HepG2 (cell line): ENCODE results near the gene RHBDD3. TPM values are rescaled to one million over a fixed set of nuclear protein-coding genes. Genes with fewer than 3 reads are reported as not detected.

ENCODE experiments used
- BCLAF1 ChIP-seq: fragments of 450-650 bp; IDR thresholded peaks from 2 replicates; pipeline ENCODE4 v1.6.1; 2017; ENCODE audit warnings: mild to moderate bottlenecking
- CREM ChIP-seq, 2 experiments: sonication (generic) in 1 of 2; formaldehyde crosslinking in 1 of 2; IDR thresholded peaks; 2 replicates each; pipeline versions ENCODE4 v1.4.0 to v1.6.1; 2016 to 2020; ENCODE audit warnings: antibody characterized with exemption in 1 of 2, mild to moderate bottlenecking in 1 of 2, missing genetic modification reagents in 1 of 2
- CSRNP2 ChIP-seq: sonication (generic); formaldehyde crosslinking; conservative IDR thresholded peaks from 2 replicates; pipeline ENCODE4 v1.8.0; 2022; ENCODE audit warnings: low read depth, missing genetic modification reagents
- DMTF1 ChIP-seq: sonication (generic); formaldehyde crosslinking; IDR thresholded peaks from 2 replicates; pipeline ENCODE4 v1.4.0; 2020; ENCODE audit warnings: mild to moderate bottlenecking, missing genetic modification reagents
- FUBP1 ChIP-seq: sonication (generic); formaldehyde crosslinking; IDR thresholded peaks from 2 replicates; pipeline ENCODE4 v1.5.1; 2020; ENCODE audit warnings: missing genetic modification reagents, mild to moderate bottlenecking, borderline replicate concordance
- HMG20A ChIP-seq: IDR thresholded peaks from 2 replicates; pipeline ENCODE4 v1.6.1; 2016; ENCODE audit warnings: borderline replicate concordance
- HNRNPL ChIP-seq: fragments of 200-400 bp; formaldehyde crosslinking; IDR thresholded peaks from 2 replicates; pipeline ENCODE4 v1.6.1; 2017; ENCODE audit warnings: mild to moderate bottlenecking, low read depth, low read length
- KDM3A ChIP-seq: IDR thresholded peaks from 2 replicates; pipeline ENCODE4 v1.6.1; 2018; ENCODE audit warnings: low read depth, missing compliant biosample characterization
- KDM5B ChIP-seq: sonication (generic); formaldehyde crosslinking; IDR thresholded peaks from 2 replicates; pipeline ENCODE4 v1.4.0; 2020; ENCODE audit warnings: missing genetic modification reagents, mild to moderate bottlenecking, borderline replicate concordance
- MAX ChIP-seq: IDR thresholded peaks from 2 replicates; pipeline ENCODE4 v1.6.1; 2012; ENCODE audit warnings: inconsistent platforms
- NFRKB ChIP-seq: fragments of 450-650 bp; IDR thresholded peaks from 2 replicates; pipeline ENCODE4 v1.6.1; 2017
- ZBTB37 ChIP-seq: sonication (generic); formaldehyde crosslinking; IDR thresholded peaks from 2 replicates; pipeline ENCODE4 v1.4.0; 2020; ENCODE audit warnings: mild to moderate bottlenecking, missing genetic modification reagents
- ZFX ChIP-seq: sonication (generic); formaldehyde crosslinking; IDR thresholded peaks from 2 replicates; pipeline ENCODE4 v1.4.0; 2020; ENCODE audit warnings: mild to moderate bottlenecking, low read depth, missing genetic modification reagents, moderate library complexity
- ZNF121 ChIP-seq: sonication (generic); formaldehyde crosslinking; IDR thresholded peaks from 2 replicates; pipeline ENCODE4 v1.5.0; 2020; ENCODE audit warnings: mild to moderate bottlenecking, missing genetic modification reagents
- ZNF253 ChIP-seq: sonication (generic); formaldehyde crosslinking; IDR thresholded peaks from 2 replicates; pipeline ENCODE4 v1.8.0; 2022; ENCODE audit warnings: mild to moderate bottlenecking, missing genetic modification reagents, borderline replicate concordance
- ZNF446 ChIP-seq: sonication (generic); formaldehyde crosslinking; IDR thresholded peaks from 2 replicates; pipeline ENCODE4 v1.5.0; 2020; ENCODE audit warnings: mild to moderate bottlenecking, missing genetic modification reagents
- ZNF781 ChIP-seq: sonication (generic); formaldehyde crosslinking; IDR thresholded peaks from 2 replicates; pipeline ENCODE4 v1.5.1; 2020; ENCODE audit warnings: borderline replicate concordance, mild to moderate bottlenecking, missing genetic modification reagents; ENCODE audit errors: not compliant biosample characterization
- ZNF790 ChIP-seq: sonication (generic); formaldehyde crosslinking; IDR thresholded peaks from 2 replicates; pipeline ENCODE4 v1.8.0; 2022; ENCODE audit warnings: missing genetic modification reagents, mild to moderate bottlenecking, borderline replicate concordance
- ZNF891 ChIP-seq: sonication (generic); formaldehyde crosslinking; IDR thresholded peaks from 2 replicates; pipeline ENCODE4 v1.5.0; 2020; ENCODE audit warnings: mild to moderate bottlenecking, missing genetic modification reagents
- polyA plus RNA-seq, 8 experiments: library from polyadenylated mRNA; depleted of rRNA in 3 of 8; stranded (reverse) in 7 of 8; unstranded in 1 of 8; fragments of >200 nt; fragmentation: Illumina TruSeq in 4 of 8; extraction: Trizol in 4 of 8; gene quantifications; 2 replicates each; pipeline versions ENCODE4 v1.2.1 to v1.2.3, GENCODE V29; 2011 to 2016; ENCODE audit warnings: low read depth in 4 of 8, missing spikeins in 1 of 8, mixed read lengths in 1 of 8; ENCODE audit not compliant: insufficient read depth in 1 of 8
- total RNA-seq, 5 experiments: library from RNA; depleted of rRNA; stranded (reverse); fragments of >200 nt; fragmentation: Illumina TruSeq; extraction: Trizol; gene quantifications; 2 replicates each; pipeline ENCODE4 v1.2.3, GENCODE V29; 2016; ENCODE audit warnings: low read depth in 1 of 5

The RHBDD3 gene
- total and polyA plus RNA-seq, 2 of the 13 experiments (the other 11 are each of a cell fraction or from before 2014, with no cell fraction given), result 12.1 to 26.7 TPM

GRCh38 chr22:29269731-29270474 is 2.1 kb upstream of the RHBDD3 start (continued):
- no peak for TF ChIP-seq FUBP1 (CRISPR knock-in tag)
- TF ChIP-seq KDM3A (CRISPR knock-in tag), result no peak
- peak; percentile 52 for TF ChIP-seq MAX
- no peak for TF ChIP-seq CSRNP2 (CRISPR knock-in tag)
- no peak for TF ChIP-seq BCLAF1
- no peak for TF ChIP-seq HMG20A (CRISPR knock-in tag)
- TF ChIP-seq CREM (IDR thresholded peaks at IDR 0.05), result no peak
- TF ChIP-seq CREM (CRISPR knock-in tag; IDR thresholded peaks at IDR 0.05), result no peak
- no peak for TF ChIP-seq HNRNPL
- TF ChIP-seq KDM5B, result no peak
- TF ChIP-seq ZNF121 (CRISPR knock-in tag), result no peak
- TF ChIP-seq ZBTB37 (CRISPR knock-in tag), result 0 out of 2 replicates have a peak, but pooled peaks have one; percentile 15
- no peak for TF ChIP-seq DMTF1 (CRISPR knock-in tag)
- peak; percentile 7 for TF ChIP-seq ZNF781 (CRISPR knock-in tag)
- TF ChIP-seq ZNF790 (CRISPR knock-in tag), result no peak
- TF ChIP-seq ZNF446 (CRISPR knock-in tag), result no peak
- TF ChIP-seq ZNF253, result no peak
- TF ChIP-seq ZNF891, result no peak
- TF ChIP-seq NFRKB, result no peak
- TF ChIP-seq ZFX, result no peak
